Stimulated activated CD8-positive, alpha-beta memory T cell treated with anti-CD3 and anti-CD28 coated beads, Interleukin-15, amount 100 ng/mL, for 48 hours (primary cell): ENCODE measurements around the gene RBM5.

Experiments used
- DNase-seq, 2 donors: peaks; one replicate each; pipeline ENCODE4 v3.0.0-alpha.2; 2020; ENCODE audit warnings: low read depth in 2 of 2

The RBM5 gene

GRCh38 chr3:50121072-50122032, 32.6 kb downstream of the RBM5 start:
- peak; percentile 42 to 54 for DNase-seq

- DNase-seq: no peak
Measured at GRCh38 chr3:50122071-50122470, 33.4 kb downstream of the RBM5 start.

DNA sequence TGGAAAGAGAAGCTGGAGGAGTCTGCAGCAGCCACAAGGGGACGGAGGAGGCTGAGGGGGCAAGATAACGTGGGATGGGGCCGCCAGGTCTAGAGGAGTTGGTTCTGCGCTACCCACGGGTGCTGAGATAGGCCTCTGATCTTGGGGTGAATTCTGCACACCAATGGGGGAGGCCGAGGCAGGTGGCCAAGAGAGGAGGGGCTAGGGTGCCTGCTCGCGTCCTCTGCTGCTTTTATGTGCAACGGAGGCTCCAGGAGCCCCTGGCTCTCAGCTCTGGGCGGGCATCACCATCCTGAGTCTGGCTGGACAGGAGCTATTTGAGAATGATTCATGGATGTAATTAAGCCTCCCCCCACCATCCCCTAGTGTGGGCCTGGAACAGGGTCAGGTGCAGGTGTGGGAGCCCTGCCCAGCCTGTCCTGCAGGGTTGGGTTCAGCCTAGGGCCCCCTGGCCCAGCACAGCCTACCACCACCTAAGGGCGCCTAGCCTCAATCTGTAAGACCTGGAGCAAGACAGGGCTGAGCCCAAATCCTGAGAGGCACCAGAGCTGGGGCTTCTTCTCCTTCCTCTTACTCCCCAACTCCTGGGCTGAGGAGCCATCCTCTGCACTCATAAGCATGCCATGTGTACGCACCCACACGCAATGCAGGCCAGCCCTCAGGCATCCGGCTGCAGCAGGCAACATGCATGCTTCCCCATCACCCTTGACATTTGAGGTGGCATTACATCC, 34.1 kb downstream of the RBM5 start:
- DNase-seq: no peak

- no peak for DNase-seq
Measured at GRCh38 chr3:50123394-50124051, 34.8 kb downstream of the RBM5 start.

GRCh38 chr3:50124052-50124799, 35.5 kb downstream of the RBM5 start:
- DNase-seq: no peak

DNA sequence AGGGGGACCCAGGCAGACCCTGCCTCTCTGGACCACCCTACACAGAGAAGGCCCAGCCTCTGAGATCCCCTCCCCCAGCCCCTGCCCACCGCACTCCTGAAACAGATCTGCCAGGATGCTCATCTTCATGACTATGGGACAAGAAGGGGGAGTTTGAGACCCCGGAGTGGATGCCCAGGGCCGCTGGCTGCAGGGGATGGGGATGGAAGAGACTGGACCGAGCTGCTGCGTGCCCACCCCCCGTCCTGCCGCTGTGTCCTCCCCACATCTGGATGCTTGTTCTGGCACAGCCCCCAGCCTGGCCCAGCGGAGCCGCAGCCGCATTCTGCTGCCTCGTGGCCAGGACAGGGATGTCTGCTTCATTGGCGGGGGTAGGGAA, 36.1 kb downstream of the RBM5 start:
- no peak for DNase-seq

DNA sequence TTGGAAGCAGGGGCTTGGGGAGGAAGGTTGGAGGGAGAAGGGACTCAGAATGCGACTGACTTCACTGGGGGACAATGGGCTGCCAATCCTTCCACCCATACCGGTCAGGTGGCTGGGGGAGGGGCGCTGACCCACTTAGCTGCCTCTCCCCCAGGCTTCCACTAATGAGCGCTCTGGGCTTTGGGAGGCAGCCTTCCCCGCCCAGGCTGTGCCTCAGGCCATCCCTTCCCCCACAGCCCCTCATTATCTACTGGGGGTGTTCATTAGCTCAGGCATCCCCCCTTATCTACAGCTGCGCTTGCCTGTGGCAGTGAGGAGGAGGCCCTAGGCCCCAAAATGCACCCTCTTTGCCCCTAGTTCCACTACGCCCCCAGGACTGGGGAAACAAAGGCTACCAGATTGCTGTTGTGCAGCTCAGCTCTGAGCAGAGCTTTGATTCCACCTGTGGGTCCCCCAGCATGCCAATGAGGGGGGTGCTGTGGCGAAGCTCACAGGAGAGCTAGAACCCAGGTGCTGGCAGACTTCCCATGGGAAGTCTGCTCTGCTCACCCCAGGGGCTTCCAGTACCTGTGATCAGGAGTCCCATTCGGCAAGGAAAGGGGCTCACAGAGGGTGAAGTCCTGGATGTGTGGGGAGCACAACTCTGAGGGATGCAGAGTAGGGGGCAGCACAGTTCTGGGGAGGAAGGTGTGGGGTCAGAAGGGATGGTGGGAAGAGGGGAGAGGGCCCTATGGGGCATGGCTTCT, 37.0 kb downstream of the RBM5 start:
- no peak for DNase-seq

- no peak for DNase-seq
Measured at GRCh38 chr3:50126287-50127211, 37.8 kb downstream of the RBM5 start.

- DNase-seq: no peak
Measured at GRCh38 chr3:50127251-50127691, 38.6 kb downstream of the RBM5 start.

- no peak for DNase-seq
Measured at GRCh38 chr3:50128001-50128400, 39.3 kb downstream of the RBM5 start.

- DNase-seq: no peak
Measured at GRCh38 chr3:50130436-50130835, 41.7 kb downstream of the RBM5 start.

DNA sequence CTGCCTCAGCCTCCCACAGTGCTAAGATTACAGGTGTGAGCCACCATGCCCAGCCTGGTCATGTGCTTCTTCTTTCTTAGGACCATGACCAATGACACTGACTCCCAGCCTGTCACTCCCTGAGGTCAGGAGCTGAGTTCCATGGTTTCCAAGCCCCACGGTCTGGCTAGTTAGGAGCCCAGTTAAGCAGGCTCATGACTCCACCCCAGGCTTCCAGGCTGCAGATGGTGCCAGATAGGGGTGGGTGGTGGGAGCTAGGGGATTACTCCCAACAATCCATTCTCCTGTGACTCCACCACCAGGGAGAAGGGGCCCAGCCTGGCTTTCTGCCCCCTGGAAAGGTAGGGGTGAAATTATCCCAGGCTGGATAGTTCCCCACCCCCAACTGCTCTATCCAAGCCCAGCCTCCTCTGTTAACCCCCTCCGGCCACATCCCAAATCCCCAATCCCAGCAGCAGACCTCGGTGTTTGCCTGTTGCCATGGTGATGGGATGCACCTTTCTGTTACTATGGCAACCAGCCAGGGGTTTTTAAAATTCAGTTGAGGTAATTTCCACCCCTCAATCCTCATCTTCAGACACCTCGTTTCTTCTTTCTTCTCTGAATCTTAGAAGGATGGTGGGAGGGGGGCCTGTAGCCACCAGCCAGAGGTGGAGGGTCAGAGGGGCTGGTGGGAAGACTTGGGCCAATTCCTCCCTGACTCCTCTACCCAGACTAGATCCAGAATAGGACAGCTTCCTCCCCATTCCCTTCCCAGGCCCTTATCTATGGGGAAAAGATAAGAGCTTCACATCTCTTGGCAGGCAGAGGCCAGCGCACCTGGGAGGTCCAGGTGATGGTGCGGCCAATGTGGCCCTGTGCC, 43.9 kb downstream of the RBM5 start:
- DNase-seq: no peak

DNA sequence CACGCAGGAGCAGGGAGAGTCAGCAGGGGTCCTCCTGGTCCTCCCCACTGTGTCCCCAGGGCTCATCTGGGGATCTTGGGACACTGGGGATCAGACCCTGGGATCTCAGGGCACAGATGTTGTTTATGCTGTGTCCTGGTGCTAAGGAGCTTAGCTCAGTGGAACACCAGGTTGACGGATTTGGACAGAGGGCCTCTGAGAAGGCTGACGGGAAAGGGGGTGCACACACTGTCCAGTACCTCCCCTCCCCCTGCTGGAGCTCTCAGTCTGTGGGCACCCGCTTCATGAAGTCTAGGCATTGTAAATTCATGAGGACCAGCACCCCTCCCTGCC, 44.5 kb downstream of the RBM5 start:
- DNase-seq: no peak

GRCh38 chr3:50134367-50134766, 45.6 kb downstream of the RBM5 start:
- no peak for DNase-seq

- no peak for DNase-seq
Measured at GRCh38 chr3:50135964-50136363, 47.2 kb downstream of the RBM5 start.

GRCh38 chr3:50136714-50137405, 48.1 kb downstream of the RBM5 start:
- DNase-seq: no peak

- DNase-seq: no peak
Measured at GRCh38 chr3:50137531-50137930, 48.8 kb downstream of the RBM5 start.
